NCI-H146 treated with DMSO at 0.1 percent for 48 hours (cell line): ENCODE results near the gene CARD8.

Experiments used
- DNase-seq: peaks from one replicate; lab custom pipeline; 2025; ENCODE audit not compliant: unreplicated experiment; lab: John Stamatoyannopoulos, UW

Gene CARD8

GRCh38 chr19:48174445-48175030 lies 81.2 kb downstream of the CARD8 start:
- DNase-seq = no peak

GRCh38 chr19:48171710-48172109 lies 84.0 kb downstream of the CARD8 start:
- DNase-seq = no peak

- DNase-seq = peak; percentile 55
Measured at GRCh38 chr19:48170817-48171347, 84.8 kb downstream of the CARD8 start.

GRCh38 chr19:48169939-48170803 lies 85.5 kb downstream of the CARD8 start, which contains the start of the genes LIG1 and ZSWIM9:
TSS of gene LIG1 (minus strand) at chr19:48170344. CDS start at chr19:48165566, 4,778 bp downstream.
TSS of gene ZSWIM9 (plus strand) at chr19:48170680. CDS start at chr19:48171803, 1,123 bp downstream.
- DNase-seq = peak; percentile 93

GRCh38 chr19:48169578-48169938 lies 86.2 kb downstream of the CARD8 start:
- peak; percentile 81 for DNase-seq

- no peak for DNase-seq
Measured at GRCh38 chr19:48168689-48169088, 87.0 kb downstream of the CARD8 start.

- DNase-seq = no peak
Measured at GRCh38 chr19:48158210-48158790, 97.4 kb downstream of the CARD8 start.
